Urinary bladder (tissue), 4 donors: Measurements from ENCODE around the gene DNMT1. TPM values are rescaled to one million over a fixed set of nuclear protein-coding genes. Genes with fewer than 3 reads are reported as not detected.

Experiments used
- DNase-seq: peaks from one replicate; pipeline ENCODE4 v3.0.0-alpha.2; 2015; ENCODE audit errors: extremely low spot score
- H3K27ac ChIP-seq: one replicate; pipeline ENCODE4 v1.5.1; 2013; ENCODE audit warnings: low read depth, mild to moderate bottlenecking, moderate library complexity
- H3K36me3 ChIP-seq: one replicate; pipeline ENCODE4 v1.6.1; 2013; ENCODE audit warnings: mild to moderate bottlenecking, moderate library complexity; ENCODE audit not compliant: insufficient read depth
- H3K4me1 ChIP-seq: one replicate; pipeline ENCODE4 v1.6.1; 2013; ENCODE audit warnings: mild to moderate bottlenecking, moderate library complexity; ENCODE audit not compliant: insufficient read depth
- H3K4me3 ChIP-seq: one replicate; pipeline ENCODE4 v1.5.1; 2013; ENCODE audit warnings: low read depth, low read length
- WGBS: extraction: QIAGEN DNeasy Blood & Tissue Kit; methylation state at CpG from one replicate; pipeline ENCODE4 v1.1.7; 2013; 5-methylcytosine and 5-hydroxymethylcytosine counted together
- polyA plus RNA-seq: library from polyadenylated mRNA; stranded (reverse); fragments of 200-250 nt; gene quantifications from one replicate; pipeline ENCODE4 v1.2.3, GENCODE V29; 2013
- total RNA-seq: library from RNA; depleted of rRNA; stranded (reverse); fragments of >200 nt; gene quantifications from one replicate; pipeline ENCODE4 v1.2.3, GENCODE V29; 2014
- donor health status: healthy with polysubstance abuse.
- donor health status: healthy.

Gene DNMT1
- total and polyA plus RNA-seq, 2 donors = 32.5 to 35.5 TPM

GRCh38 chr19:10228393-10228792, 33.6 kb upstream of the DNMT1 start:
- WGBS = 82% methylated on average over 5 of the region's 5 CpGs
- no peak overlapping the region for H3K4me3 ChIP-seq
- no peaks in the 10 kb centered on the region for H3K36me3 ChIP-seq
- H3K4me1 ChIP-seq = no peaks in the 10 kb centered on the region
- DNase-seq = no peak
- peak overlapping the region; percentile 15 for H3K27ac ChIP-seq

GRCh38 chr19:10227026-10227971, 32.5 kb upstream of the DNMT1 start:
- H3K4me1 ChIP-seq = no peaks in the 10 kb centered on the region
- peak; percentile 73 for DNase-seq
- WGBS = 46% methylated on average over 28 of the region's 28 CpGs
- no peak overlapping the region for H3K4me3 ChIP-seq
- no peaks in the 10 kb centered on the region for H3K36me3 ChIP-seq
- H3K27ac ChIP-seq = peak overlapping the region; percentile 81

GRCh38 chr19:10226376-10227025, 31.7 kb upstream of the DNMT1 start:
- no peak overlapping the region for H3K4me3 ChIP-seq
- no peaks in the 10 kb centered on the region for H3K36me3 ChIP-seq
- H3K27ac ChIP-seq = peak overlapping the region; percentile 81
- WGBS = 22% methylated on average over 13 of the region's 13 CpGs
- DNase-seq = peak; percentile 89
- no peaks in the 10 kb centered on the region for H3K4me1 ChIP-seq

DNA sequence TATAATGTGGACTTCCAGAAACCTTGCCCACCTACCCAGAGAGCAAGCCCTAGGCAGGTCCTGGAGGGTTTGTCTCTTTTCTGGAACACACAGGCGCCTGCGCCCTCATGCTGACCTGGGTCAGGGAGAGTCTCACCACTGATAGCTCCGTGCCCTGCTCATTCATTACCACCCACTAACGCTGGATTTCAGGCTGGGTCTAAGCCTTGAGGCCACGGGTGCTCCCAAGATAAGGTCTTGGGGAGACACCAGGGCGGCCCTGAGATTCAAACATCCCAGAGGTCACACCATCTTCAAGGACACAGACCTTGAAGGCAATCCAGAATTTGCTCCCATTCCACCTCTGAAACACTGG, 31.2 kb upstream of the DNMT1 start:
- Histone ChIP-seq H3K4me1 (no peaks in the 10 kb centered on the region), H3K4me3 (no peak overlapping the region), H3K27ac (peak overlapping the region; percentile 78), H3K36me3 (no peaks in the 10 kb centered on the region)
- no peak for DNase-seq
- 49% methylated on average over 6 of the region's 6 CpGs for WGBS

DNA sequence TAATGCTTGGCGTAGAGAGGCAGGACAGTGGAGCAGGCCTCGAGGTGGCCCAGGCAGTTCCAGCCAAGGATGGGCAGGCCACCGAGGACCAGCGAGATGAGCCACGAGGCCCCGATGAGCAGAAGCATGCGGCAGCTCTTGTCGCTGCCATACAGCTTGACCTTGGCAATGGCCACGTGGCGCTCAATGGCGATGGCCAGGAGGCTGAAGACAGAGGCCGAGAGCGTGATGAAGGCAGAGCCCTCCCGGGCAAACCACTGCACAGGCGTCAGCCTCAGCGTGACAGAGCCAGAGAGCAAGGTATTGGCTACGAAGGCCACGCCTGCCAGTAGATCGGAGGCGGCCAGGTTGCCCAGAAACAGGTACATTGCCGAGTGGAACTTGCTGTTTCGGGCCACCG, 29.6 kb upstream of the DNMT1 start:
- DNase-seq = no peak
- no peak overlapping the region for H3K4me3 ChIP-seq
- no peaks in the 10 kb centered on the region for H3K36me3 ChIP-seq
- H3K4me1 ChIP-seq = no peaks in the 10 kb centered on the region
- H3K27ac ChIP-seq = no peak overlapping the region
- 97% methylated on average over 23 of the region's 23 CpGs for WGBS

DNA sequence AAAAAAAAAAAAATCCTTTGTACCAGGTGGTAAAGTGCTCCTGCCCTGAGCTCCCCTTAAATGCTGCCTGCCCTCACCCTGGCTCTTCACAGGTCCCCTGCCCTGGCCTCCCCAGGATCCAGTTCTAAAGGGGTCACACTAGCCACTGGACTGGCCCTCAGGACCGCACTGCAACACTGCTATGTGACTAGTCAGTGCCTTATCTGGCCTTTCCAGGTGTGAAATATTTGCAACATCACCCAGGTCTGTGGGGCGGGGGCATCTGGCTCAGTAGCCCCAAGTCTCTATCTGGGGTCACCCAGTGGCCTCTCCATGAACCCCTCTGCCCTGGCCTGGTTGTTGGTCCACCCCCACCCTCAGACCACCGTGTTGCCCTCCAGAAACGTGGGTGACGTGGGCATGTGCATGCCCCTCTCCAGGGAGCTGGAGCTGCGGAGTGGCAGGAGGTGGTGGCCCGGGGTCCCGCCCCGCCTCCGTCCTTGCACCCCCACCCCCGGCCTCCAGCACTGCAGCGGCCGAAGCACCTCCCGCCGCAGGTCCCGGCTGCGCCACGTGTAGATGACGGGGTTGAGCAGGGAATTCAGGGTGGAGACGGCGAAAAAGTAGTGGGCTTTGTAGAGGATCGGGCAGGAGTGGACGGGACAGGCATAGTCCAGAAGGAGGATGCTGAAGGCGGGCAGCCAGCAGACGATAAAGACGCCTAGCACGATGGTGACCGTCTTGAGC, 28.9 kb upstream of the DNMT1 start:
- Histone ChIP-seq H3K36me3 (no peaks in the 10 kb centered on the region), H3K27ac (no peak overlapping the region), H3K4me1 (no peaks in the 10 kb centered on the region), H3K4me3 (no peak overlapping the region)
- 94% methylated on average over 28 of the region's 28 CpGs for WGBS
- no peak for DNase-seq

GRCh38 chr19:10222201-10222890, 27.6 kb upstream of the DNMT1 start:
- WGBS = 82% methylated on average over 14 of the region's 14 CpGs
- Histone ChIP-seq H3K4me3 (no peak overlapping the region), H3K27ac (no peak overlapping the region), H3K36me3 (no peaks in the 10 kb centered on the region), H3K4me1 (no peaks in the 10 kb centered on the region)
- DNase-seq = no peak

DNA sequence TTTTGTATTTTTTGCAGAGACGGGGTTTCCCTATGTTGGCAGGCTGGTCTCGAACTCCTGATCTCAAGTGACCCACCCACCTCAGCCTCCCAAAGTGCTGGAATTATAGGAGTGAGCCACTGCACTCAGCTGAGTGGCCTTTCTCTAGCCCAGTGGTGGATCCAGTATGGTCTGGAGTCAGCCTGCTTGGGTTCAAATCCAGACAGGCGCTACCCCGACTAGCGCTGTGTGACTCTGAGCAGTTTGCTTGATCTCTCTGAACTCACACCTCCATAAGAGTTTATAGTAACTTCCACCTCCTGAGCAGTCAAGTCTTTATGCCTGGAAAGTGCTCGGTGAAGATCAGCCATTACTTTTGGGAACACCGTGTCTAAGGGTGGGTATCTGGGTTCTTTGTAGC, 25.9 kb upstream of the DNMT1 start:
- DNase-seq = no peak
- Histone ChIP-seq H3K36me3 (no peaks in the 10 kb centered on the region), H3K4me3 (no peak overlapping the region), H3K4me1 (no peaks in the 10 kb centered on the region), H3K27ac (no peak overlapping the region)
- WGBS = 87% methylated on average over 7 of the region's 7 CpGs

DNA sequence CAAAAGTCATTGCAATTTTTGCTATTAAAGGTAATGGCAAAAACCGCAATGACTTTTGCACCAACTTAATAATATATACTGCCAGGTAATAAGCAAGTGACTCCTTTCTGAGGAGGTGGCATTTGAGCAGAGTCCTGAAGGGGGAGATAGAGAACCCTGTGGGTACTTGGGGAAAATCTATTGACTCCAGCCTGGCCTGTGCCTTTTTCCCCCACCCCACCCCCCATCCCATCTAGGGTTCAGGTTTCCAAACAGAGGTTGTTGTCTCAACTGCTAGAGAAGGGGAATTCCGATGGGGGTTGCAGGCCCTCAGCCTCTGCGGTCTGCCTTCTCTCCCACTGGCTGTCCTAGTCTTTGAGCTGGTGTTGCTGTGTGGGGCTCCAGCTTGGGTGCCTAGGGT, 24.9 kb upstream of the DNMT1 start:
- Histone ChIP-seq H3K4me1 (no peaks in the 10 kb centered on the region), H3K27ac (no peak overlapping the region), H3K4me3 (no peak overlapping the region), H3K36me3 (no peaks in the 10 kb centered on the region)
- no peak for DNase-seq
- WGBS = 32% methylated on average over 3 of the region's 3 CpGs

- Histone ChIP-seq H3K4me3 (no peak overlapping the region), H3K4me1 (no peaks in the 10 kb centered on the region), H3K27ac (no peak overlapping the region), H3K36me3 (no peaks in the 10 kb centered on the region)
- 91% methylated on average over 9 of the region's 9 CpGs for WGBS
- no peak for DNase-seq
Measured at GRCh38 chr19:10217085-10217484, 22.3 kb upstream of the DNMT1 start.

GRCh38 chr19:10214784-10215183, 20.0 kb upstream of the DNMT1 start:
- 92% methylated on average over 5 of the region's 5 CpGs for WGBS
- H3K4me1 ChIP-seq = no peaks in the 10 kb centered on the region
- H3K4me3 ChIP-seq = no peak overlapping the region
- H3K36me3 ChIP-seq = no peaks in the 10 kb centered on the region
- DNase-seq = no peak
- H3K27ac ChIP-seq = no peak overlapping the region

- no peaks in the 10 kb centered on the region for H3K36me3 ChIP-seq
- H3K27ac ChIP-seq = no peak overlapping the region
- H3K4me1 ChIP-seq = no peaks in the 10 kb centered on the region
- no peak overlapping the region for H3K4me3 ChIP-seq
- WGBS = 92% methylated on average over 6 of the region's 6 CpGs
- DNase-seq = no peak
Measured at GRCh38 chr19:10211691-10212090, 16.9 kb upstream of the DNMT1 start.

DNA sequence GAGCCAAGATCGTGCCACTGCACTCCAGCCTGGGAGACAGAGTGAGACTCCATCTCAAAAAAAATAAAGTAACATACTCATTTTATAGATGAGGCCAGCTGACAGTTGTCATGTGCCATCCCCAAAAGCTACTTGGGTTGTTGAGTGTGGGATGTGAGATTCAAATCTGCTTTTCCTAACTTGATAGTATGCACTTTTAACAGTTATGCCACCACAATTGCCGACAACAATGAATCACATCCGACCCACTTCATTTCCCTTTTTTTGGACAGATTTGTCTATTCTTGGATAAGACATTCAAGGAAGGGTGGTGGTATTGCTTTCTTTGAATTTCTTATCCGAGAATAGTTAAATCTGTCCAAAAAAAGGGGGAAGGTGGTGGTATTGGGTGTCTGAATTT, 16.3 kb upstream of the DNMT1 start:
- Histone ChIP-seq H3K36me3 (no peaks in the 10 kb centered on the region), H3K27ac (no peak overlapping the region), H3K4me3 (no peak overlapping the region), H3K4me1 (no peaks in the 10 kb centered on the region)
- DNase-seq = no peak
- WGBS = 87% methylated on average over 4 of the region's 4 CpGs
